ENCODE results near the gene CREB5. TPM values are rescaled to one million over a fixed set of nuclear protein-coding genes. Genes with fewer than 3 reads are reported as not detected.

CREB5 gene
- total and polyA plus RNA-seq, 11 donors = 7.6 to 38.7 (median 15.2) TPM

DNA sequence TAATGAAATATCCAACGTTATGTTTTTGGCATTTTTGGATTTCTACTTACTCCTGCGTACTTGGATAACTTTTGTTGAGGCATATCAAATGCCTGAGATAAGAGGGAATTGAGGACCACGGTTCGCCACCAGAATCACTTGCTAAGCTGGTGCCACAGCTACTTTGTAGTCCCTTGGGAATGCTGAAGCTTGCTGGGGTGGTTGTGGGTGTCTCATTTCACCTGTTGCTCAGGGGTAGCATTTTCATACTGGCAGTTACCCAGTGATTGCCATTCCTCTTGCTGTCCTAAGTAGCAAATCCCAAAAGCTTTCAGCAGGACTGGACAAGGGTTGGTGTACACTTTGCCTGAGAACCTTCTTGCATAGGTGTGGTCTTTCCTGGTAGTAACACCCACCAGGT lies 75.2 kb downstream of the CREB5 start:
- Histone ChIP-seq H3K27ac (no peak overlapping the region), H3K27me3 (no peaks in the 10 kb centered on the region), H3K9me3 (no peaks in the 10 kb centered on the region), H3K36me3 (peaks cover 0 to 5% (median 0%) of the 10 kb centered on the region in 9 donors), H3K4me1 (peaks cover 0 to 6% (median 0%) of the 10 kb centered on the region in 12 donors), H3K4me3 (no peak overlapping the region)
- intact Hi-C loops (cut with DNase I) = no loop called here
- DNase-seq (no peak), ATAC-seq (no peak)
- TF ChIP-seq POLR2A (IDR thresholded peaks at IDR 0.05) = no peak
- TF ChIP-seq, protein P1, sequence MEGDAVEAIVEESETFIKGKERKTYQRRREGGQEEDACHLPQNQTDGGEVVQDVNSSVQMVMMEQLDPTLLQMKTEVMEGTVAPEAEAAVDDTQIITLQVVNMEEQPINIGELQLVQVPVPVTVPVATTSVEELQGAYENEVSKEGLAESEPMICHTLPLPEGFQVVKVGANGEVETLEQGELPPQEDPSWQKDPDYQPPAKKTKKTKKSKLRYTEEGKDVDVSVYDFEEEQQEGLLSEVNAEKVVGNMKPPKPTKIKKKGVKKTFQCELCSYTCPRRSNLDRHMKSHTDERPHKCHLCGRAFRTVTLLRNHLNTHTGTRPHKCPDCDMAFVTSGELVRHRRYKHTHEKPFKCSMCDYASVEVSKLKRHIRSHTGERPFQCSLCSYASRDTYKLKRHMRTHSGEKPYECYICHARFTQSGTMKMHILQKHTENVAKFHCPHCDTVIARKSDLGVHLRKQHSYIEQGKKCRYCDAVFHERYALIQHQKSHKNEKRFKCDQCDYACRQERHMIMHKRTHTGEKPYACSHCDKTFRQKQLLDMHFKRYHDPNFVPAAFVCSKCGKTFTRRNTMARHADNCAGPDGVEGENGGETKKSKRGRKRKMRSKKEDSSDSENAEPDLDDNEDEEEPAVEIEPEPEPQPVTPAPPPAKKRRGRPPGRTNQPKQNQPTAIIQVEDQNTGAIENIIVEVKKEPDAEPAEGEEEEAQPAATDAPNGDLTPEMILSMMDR (IDR thresholded peaks at IDR 0.05) = no peak
- WGBS, 4 donors = 91 to 100% (median 95%) methylated on average over 4 of the region's 4 CpGs

DNA sequence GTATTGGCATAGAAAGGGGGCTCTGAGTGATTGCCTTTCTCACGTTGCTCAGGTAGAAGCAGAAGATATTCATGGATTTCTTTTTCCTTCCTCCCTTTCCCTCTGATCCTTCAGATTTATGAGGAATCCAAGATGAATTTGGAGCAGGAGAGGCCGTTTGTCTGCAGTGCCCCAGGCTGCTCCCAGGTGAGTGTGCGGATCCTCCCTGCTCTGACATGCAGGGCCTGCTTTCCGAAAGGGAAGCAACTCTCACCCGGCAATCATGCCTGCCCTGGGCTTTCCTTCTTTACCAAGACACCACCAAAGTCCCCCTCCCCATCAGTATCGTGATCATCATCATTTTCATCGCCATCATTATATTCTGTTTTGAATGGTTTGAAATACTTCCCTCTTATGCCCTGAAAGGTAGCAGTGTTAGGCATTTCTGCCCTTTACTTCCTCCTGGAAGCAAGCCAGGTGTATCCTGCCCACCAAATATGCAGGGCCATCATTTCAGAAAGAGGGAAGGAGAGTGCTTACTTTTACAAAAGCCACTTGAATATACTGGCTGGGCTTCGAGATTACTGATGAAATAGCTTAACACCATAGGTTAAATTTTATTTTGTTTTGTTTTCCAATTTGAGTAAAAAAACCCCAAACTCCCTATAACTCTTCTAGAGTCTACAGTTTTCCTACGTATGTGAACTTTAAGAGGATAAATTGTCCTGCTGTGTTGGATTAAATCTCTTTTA lies 75.9 kb downstream of the CREB5 start:
- peaks cover 0 to 5% (median 0%) of the 10 kb centered on the region in 9 donors for H3K36me3 ChIP-seq
- H3K9me3 ChIP-seq = no peaks in the 10 kb centered on the region
- H3K4me3 ChIP-seq = no peak overlapping the region
- H3K27me3 ChIP-seq = no peaks in the 10 kb centered on the region
- no peak for ATAC-seq
- WGBS, 4 donors = 80 to 88% (median 84%) methylated on average over 9 of the region's 9 CpGs
- DNase-seq = no peak
- intact Hi-C loops (cut with DNase I) = no loop called here
- no peak overlapping the region for H3K27ac ChIP-seq
- TF ChIP-seq, protein P1 (IDR thresholded peaks at IDR 0.05) = no peak
- TF ChIP-seq POLR2A (IDR thresholded peaks at IDR 0.05) = no peak
- peaks cover 0 to 6% (median 0%) of the 10 kb centered on the region in 12 donors for H3K4me1 ChIP-seq

DNA sequence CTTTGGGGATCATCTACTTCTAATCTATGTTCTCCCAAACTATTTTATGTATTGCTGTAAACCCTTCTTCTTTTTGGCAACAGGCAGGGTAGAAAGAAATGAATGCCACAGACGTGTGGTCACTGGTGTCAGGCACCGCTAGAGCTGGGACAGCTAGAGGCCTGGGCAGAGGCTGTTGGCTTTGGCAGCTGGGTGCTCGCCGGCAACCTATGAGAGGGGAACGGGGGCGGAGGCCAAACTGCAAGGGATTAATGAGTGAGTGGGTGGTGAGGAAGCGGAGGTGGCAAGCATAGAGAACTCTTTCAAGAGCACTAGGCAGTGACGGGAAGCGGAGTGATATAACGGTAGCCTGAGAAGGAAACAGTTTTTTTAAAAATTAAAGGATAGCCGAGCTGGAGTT lies 78.5 kb downstream of the CREB5 start:
- peaks cover 0 to 6% (median 0%) of the 10 kb centered on the region in 12 donors for H3K4me1 ChIP-seq
- no peak overlapping the region for H3K4me3 ChIP-seq
- peaks cover 0 to 13% (median 0%) of the 10 kb centered on the region in 9 donors for H3K36me3 ChIP-seq
- H3K9me3 ChIP-seq = no peaks in the 10 kb centered on the region
- intact Hi-C loops (cut with DNase I) = no loop called here
- ATAC-seq = no peak
- WGBS, 4 donors = 88 to 91% (median 90%) methylated on average over 11 of the region's 11 CpGs
- no peaks in the 10 kb centered on the region for H3K27me3 ChIP-seq
- TF ChIP-seq, protein P1 (IDR thresholded peaks at IDR 0.05) = no peak
- no peak for TF ChIP-seq POLR2A (IDR thresholded peaks at IDR 0.05)
- H3K27ac ChIP-seq = no peak overlapping the region
- no peak for DNase-seq

DNA sequence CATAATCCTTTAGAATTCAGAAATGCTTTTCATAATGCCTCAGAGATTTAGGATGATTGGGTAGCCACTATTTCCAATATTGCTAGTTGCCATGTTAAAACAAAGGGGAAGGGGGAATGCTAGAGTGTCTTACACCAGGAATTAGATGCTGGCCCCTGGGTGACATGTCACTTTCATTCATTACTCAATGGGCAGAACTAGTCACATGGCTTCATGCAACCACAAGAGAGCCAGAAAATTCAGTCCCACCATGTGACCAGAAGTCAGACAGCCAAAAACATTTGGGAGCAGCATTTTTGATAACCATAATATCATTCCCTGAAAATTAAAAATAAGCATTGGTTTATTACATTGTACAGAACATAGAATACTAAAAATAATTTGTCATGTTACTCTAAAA lies 81.2 kb downstream of the CREB5 start:
- Histone ChIP-seq H3K36me3 (peaks cover 0 to 15% (median 0%) of the 10 kb centered on the region in 9 donors), H3K4me3 (no peak overlapping the region), H3K4me1 (peaks cover 0 to 10% (median 0%) of the 10 kb centered on the region in 12 donors), H3K9me3 (no peaks in the 10 kb centered on the region), H3K27ac (no peak overlapping the region), H3K27me3 (no peaks in the 10 kb centered on the region)
- ATAC-seq = no peak
- TF ChIP-seq POLR2A (IDR thresholded peaks at IDR 0.05) = no peak
- TF ChIP-seq, protein P1 (IDR thresholded peaks at IDR 0.05) = no peak
- intact Hi-C loops (cut with DNase I) = no loop called here
- DNase-seq = no peak
